Measurements from ENCODE around the gene APBA2.

Gene APBA2

GRCh38 chr15:28983432-28984311 is 97.9 kb downstream of the APBA2 start:
- DNase-seq (ENCODE audit: low spot score): no peak

GRCh38 chr15:28984421-28985315 is 98.9 kb downstream of the APBA2 start:
- peak; percentile 64 for DNase-seq (ENCODE audit: low spot score)

- no peak for DNase-seq (ENCODE audit: low spot score)
Measured at GRCh38 chr15:28985316-28985645, 99.5 kb downstream of the APBA2 start.

GRCh38 chr15:28985691-28986090 is 99.9 kb downstream of the APBA2 start:
- DNase-seq (ENCODE audit: low spot score): no peak

GRCh38 chr15:28986108-28986507 is 100.3 kb downstream of the APBA2 start:
- peak; percentile 60 for DNase-seq (ENCODE audit: low spot score)

- DNase-seq (ENCODE audit: low spot score): no peak
Measured at GRCh38 chr15:28986726-28987125, 101.0 kb downstream of the APBA2 start.

GRCh38 chr15:28987337-28987736 is 101.6 kb downstream of the APBA2 start:
- DNase-seq (ENCODE audit: low spot score): no peak

- peak; percentile 17 for DNase-seq (ENCODE audit: low spot score)
Measured at GRCh38 chr15:28989239-28989830, 103.6 kb downstream of the APBA2 start.

- DNase-seq (ENCODE audit: low spot score): no peak
Measured at GRCh38 chr15:28989896-28990295, 104.1 kb downstream of the APBA2 start.

- DNase-seq (ENCODE audit: low spot score): no peak
Measured at GRCh38 chr15:28990390-28990789, 104.6 kb downstream of the APBA2 start.

GRCh38 chr15:28991236-28992171 is 105.7 kb downstream of the APBA2 start:
- DNase-seq (ENCODE audit: low spot score): no peak

- DNase-seq (ENCODE audit: low spot score): no peak
Measured at GRCh38 chr15:28992336-28992864, 106.6 kb downstream of the APBA2 start.

GRCh38 chr15:28993051-28993719 is 107.4 kb downstream of the APBA2 start:
- DNase-seq (ENCODE audit: low spot score): no peak

GRCh38 chr15:28993720-28994053 is 107.9 kb downstream of the APBA2 start:
- DNase-seq (ENCODE audit: low spot score): no peak

- no peak for DNase-seq (ENCODE audit: low spot score)
Measured at GRCh38 chr15:28994142-28994830, 108.5 kb downstream of the APBA2 start.

- no peak for DNase-seq (ENCODE audit: low spot score)
Measured at GRCh38 chr15:28994831-28995596, 109.2 kb downstream of the APBA2 start.

GRCh38 chr15:28995705-28996104 is 109.9 kb downstream of the APBA2 start:
- no peak for DNase-seq (ENCODE audit: low spot score)

GRCh38 chr15:28996289-28996688 is 110.5 kb downstream of the APBA2 start:
- no peak for DNase-seq (ENCODE audit: low spot score)

GRCh38 chr15:28996953-28997352 is 111.2 kb downstream of the APBA2 start:
- no peak for DNase-seq (ENCODE audit: low spot score)

Data from kidney tubule cell (primary cell).